GM18508 (cell line): ENCODE results near the gene MPP3.

Experiments
- ATAC-seq: cut with Tn5 transposase; IDR thresholded peaks from one replicate; pipeline ENCODE4 v1.9.1; 2021; ENCODE audit warnings: moderate number of reproducible peaks; ENCODE audit not compliant: insufficient read depth, unreplicated experiment

The MPP3 gene

DNA sequence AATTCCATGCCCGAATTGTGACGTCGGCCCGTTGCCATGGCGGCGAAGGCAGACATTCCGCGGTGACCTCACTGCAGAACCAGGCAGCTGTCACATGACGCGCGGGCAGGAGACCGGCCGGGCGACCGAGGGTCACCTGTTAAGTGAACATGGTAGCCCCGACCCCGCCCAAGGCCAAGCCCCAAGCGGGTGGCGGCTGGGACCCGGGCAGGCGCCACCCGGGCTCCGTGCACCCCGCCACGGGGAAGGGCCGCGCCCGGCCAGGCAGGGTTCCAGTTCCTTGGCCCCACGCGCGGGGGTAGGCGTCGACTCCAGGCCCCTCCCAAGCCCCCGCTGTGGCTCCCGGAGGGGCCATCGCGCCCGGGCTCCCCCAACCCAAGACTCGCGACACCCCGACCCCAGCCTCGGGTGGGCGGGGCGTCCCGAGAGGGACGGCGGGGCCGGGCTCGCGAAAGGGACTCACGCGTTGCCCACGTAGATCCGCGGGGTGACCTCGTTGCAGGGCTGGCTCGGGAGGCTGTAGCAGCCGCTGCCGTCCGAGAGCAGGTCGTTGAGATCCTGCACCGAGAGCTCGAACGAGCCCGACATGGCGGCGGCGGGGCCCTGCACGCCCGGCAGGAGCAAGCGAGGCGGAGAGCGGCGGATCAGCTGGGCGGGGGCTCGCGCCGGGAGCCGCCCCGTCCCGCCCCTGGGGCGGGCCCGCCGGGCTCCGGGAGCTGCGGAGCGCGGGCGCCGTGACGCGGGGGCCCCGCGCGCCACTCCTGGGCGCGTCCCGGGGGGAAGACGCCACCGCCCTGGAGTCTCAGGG is 54.4 kb downstream of the MPP3 start, which contains the start of gene DUSP3:
DUSP3 (minus strand) TSS at position 641 of the 808 bp plus-strand sequence; CDS start at position 588, 53 bp downstream.
- no peak for ATAC-seq

DNA sequence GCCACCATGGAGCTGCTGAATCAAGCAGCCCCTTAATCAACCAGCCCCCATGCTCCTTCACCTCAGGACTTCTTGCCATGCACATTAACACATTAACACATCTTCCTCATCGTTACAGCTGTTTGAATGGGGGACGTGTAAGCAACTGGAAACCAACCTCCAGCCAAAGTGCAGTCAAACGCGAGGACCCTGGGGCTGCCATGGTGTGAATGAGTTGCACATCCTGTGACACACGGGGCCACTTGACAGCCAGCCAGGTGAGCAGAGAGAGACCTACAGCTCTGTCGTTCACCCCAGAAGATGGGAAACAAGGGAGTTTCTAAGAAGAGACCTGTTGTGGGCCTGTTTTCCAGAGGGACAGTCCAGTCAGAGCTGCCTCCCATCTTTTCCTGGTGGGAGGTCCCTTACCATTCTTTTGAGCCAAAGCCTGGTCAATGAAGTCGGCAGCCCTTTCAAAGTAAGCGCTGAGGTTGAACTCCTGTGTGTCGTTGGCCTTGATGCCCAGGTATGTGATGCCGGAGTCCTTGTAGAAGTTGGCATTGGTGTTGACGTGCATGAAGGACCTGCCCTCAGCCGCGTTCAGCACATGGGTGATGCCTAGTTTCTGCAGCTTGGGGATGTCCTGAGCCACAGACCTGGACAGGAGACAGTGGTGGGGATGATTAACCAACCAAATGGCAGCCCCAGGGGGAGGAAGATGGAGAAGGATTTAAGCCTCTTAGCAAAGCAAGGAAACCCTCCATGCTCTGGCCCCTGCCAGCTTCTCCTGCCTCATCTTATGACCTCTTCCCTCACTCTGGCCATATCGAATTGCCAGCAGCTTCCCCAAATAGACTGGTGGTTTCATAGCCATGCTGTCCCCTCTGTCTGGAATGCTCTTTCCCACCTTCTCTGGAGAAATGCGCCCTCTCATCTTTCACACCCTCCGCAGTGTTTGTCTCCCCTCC is 58.4 kb downstream of the MPP3 start:
- ATAC-seq = no peak

DNA sequence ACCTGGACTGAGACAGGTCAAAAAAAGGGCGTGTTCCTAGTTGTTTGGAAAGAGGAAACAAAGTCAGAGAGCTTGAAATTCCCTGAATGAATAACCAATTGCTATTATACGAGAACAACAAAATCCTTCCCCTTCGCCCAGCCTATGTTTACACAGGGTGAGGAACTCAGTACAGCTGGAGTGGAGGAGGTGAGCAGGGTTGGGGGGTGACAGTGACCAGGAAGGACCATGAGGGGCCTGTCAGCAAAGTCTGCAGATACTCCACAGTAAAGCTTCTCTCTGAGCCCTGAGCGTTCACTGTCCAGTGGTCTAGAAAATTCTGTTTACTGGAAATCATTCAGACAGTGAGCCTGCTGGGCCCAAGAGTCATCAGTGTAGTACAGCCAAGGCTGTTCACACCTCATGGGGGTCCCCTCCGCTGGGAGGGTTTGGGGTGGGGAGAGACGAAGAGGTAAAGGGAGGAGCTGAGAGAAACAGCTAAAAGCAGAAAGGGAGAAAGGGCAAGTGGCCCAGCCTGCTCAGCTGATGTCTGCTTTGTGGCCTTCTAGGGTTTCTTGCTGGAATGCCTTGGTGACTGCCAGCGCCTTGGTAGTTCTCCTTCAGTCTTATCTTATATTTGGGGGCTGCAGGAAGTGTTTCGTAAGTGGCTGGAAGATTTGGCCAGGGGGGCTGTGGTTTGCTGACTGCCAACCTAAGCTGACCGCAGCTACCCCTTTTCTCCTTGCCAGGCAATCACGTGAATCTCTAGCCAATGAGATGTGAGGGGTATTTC is 59.9 kb downstream of the MPP3 start:
- ATAC-seq = no peak

DNA sequence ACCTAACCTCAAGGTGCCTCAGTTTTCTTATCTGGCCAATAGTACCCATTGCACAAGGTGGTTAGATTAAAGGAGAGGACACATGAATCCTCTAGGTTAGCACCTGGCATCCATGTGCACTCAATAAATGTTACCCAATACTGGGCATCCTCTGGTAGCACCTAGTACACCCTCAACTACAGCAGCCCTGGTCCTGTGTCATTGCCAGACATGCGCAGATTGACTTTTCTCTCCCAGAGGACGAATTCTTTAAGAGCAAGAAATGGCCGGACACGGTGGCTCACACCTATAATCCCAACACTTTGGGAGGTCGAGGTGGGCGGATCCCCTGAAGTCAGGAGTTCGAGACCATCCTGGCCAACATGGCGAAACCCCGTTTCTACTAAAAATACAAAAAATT is 61.5 kb downstream of the MPP3 start:
- ATAC-seq = no peak

DNA sequence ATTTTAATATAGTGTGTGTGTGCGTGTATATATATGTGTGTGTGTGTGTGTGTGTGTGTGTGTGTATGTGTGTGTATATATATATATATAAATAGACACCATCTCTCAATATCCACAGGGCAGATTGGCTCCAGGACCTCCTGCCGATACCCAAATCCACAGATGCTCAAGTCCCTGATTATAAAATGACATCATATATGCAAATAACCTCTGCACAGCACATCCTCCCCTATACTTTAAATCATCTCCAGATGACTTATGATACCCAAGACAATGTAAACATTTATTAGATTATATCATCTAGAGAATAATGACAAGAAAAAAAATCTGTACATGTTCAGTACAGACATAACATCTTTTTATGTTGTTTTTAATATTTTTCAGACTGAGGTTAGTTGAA is 62.0 kb downstream of the MPP3 start:
- ATAC-seq = no peak

DNA sequence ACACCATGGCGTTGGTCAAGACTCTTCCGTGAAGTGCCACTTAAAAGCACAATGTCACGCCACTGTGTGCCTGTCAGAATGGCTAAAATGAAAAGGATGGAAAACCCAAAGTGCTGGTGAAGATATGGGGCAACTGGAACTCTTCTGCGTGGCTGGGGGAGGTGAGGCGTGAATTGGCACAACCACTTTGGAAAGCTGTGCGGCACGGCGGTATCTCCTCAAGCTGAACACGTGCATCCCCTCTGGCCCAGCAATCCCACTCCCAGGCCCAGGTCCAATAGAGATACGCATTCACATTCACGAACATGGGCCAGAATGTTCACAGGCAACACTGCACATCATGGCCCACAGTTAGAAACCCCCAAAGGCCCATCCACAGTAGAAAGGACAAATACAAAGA is 63.1 kb downstream of the MPP3 start:
- no peak for ATAC-seq

DNA sequence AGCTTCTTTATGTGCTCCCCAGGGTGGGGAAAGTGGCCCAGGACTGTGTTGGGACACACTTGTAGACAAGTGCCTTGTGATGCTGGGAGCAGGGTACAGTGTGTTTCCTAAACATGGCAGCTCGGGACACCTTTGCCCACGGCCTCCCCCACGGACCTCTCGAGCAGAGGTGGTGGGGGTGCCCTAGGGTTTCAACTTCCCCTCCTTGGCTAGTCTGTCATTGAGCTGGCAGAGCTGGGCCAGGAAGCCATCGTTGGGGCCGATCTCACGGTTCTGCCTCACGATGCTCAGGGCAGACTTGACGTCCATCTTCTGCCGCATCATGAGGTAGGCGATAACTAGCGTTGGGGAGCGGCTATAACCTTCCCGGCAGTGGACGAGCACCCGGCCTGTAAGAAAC is 63.5 kb downstream of the MPP3 start:
- no peak for ATAC-seq

DNA sequence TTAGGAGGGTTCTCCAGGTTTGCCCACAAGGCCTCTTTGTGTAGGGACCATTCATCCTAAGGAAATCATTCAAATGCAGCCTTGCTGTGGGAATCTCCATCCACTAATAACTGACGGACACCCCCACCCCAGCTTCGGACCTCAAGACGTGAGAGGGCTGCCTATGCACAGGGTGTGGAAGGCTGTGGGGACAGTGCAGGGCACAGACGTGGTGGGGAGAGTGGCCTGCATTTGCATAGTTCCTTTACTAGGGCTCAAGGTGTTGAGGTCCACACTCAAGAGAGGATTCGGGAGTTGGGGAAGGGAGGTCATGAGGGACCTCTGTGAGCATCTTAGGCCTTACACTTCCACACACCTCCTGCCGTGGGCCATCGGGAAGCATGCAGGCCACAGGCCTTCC is 64.0 kb downstream of the MPP3 start:
- no peak for ATAC-seq

DNA sequence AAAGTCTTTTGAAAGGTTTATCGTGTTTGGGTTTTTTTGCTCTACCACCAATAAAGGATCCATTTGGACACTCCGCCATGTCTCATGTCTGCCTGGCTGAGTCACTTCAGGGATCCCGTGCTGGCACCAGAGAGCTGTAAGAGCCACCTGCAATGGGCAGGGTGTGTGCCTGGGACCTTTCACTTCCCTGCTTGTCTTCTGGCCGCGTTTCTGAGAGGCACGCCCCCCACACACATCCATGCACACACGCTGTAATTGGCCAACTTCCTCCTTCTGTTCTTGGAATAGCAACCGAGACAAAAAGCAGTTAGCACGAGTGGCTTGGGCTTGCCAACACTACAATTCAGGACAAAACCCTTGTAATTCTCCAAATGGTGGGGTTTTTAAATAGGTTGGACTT is 64.6 kb downstream of the MPP3 start:
- no peak for ATAC-seq

DNA sequence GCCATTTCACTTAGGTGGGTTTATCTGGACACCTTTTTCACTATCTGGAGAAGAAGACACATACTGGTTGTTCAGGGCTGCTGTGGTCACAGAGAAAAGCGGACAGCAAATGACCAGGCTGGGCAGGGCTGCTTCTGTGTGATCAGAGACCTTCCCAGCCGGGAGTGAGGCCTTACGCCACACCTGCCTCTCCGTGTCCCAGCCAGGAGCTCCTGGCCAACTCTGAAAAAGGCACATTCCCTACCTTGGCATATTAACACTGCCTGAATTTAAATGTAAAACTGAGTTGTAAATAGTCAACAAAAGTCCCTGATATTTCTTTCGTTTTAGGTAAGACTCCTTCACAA is 65.3 kb downstream of the MPP3 start:
- no peak for ATAC-seq

DNA sequence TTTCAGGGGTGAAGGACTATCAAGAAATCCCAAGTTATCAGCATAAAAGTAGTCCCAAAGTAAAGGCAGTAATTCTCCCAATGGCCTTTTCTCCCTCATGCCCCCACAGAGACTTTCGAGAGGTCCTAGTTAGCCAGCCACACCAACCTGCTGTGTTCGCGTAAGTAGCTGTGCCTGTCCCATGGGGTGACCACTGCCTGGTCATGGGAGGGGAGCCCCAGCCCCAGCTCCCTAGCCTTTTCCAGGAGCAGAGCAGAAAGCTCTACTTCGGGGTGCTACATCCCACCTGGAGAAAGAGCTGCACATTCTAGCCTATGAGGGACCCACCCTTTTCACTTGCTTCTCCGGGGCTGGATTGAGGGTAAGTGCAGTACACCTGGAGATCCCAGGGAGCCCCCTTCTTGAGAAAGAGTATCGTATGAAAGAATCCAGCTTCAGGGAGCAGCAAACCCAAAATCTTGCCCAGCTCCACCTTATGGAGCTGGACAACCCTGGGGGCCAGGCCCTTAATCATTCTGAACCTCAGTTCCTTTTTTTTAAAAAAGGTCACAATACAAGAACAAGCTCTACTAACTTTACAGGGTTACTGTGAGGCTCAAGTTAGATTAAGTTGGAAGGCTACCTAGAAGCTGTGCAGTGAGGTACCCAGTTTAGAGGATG is 65.8 kb downstream of the MPP3 start:
- ATAC-seq = no peak

DNA sequence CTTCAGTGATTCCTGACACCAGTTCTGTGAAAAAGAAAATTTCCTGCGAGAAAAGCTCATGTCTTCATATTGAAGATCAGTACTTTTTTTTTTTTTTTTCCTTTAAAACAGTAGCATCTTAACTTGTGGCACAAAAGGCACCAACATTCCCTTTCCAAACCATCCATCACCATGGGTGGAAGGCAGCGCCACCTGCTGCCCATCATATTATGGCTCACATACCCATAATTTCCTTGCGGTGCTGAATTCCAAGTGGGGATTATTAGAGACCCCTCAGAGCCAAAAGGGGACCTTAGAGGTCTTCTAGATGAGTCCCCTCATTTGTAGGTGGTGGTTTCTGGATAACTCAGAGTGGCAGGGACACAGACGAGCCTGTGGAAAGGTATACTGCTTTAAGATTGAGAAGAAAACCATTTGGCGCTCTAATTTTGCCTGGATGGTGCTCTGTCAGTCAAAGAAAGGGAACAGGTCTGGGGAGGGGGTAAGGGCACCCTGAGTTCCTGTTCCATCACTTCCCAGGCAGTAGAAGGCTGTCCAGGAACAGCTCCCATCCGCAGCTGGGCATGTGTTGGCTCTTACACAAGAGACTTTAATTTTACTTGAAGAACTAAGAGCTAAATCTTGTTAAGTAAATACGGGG is 66.4 kb downstream of the MPP3 start:
- ATAC-seq = no peak

DNA sequence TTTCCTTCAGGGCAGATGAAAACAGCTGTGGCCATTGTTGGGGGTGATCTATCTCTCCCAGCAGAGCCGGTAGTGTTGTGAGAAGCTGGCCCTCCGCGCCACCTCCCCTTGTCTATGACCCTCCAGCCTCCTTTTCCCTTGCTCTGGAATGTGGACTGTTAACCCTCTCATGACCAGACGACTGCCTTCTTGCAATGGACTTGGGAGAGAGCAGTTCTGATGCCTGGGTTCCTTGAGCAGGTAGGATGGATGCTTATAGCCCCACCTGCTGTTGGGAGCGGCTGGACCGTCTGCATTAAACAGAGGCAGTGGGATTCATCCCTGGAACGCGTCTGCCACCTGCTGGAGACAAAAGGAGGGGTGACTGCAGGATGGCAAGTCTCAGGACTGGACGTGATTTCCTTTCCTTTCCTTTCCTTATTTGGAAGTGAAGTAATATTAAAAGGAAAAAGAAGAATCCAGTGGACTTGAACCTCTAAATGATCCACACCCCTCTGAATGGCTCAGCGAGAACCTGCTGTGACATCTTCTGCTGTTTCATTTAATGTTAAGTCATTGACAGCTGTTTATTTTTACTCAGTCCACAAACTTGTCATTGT is 72.6 kb downstream of the MPP3 start:
- ATAC-seq = no peak

DNA sequence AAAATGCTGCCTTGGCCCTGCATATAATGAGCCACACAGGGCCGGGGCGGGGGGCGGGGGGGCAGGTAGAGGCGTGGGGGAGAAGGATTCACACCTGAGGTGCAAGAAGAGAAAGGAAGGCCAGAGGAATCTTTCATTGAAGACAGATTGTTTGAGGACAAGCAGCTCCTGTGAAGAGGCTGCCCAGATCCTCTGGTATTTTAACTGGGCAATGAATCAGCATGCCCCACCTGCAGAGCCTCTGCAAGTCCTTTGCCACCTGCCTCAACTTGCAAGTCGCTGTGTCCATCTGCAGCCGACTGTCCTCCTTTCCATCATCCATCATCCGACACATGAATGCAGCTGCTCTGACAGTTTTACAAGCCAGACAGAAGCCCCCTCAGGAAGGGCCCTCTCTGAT is 73.1 kb downstream of the MPP3 start:
- ATAC-seq = no peak

DNA sequence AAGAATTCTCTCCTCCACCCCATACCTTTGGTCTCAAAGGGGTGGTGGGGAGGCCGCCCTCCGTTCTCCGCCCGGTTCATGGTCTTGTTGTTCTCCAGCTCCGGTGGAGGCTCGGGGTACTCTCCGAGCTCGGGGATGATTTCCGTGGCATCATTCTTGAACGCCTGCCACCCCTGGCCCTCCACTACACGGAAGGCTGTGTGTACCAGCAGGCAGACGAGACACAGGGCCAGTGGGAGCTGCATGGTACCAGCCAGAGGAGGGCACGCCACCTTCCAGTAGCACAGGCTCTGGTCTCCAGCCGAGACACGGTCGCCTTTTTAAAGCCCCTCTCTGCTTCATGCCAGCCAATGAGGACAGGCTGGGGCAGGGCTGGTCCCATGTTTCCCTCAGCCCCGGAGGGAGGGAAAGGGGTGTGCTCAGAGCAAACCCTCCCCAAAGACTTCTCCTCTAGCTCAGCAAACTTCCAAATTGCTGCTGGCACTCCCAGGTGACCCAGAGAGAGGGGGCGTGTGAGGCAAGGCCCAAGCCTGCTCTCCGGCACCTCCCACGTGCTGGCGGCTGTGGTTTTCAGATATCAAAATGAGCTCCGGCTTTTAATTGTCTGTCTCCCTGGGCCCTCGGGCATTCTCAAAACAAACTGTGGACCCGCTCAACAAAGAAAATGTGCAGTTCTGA is 74.3 kb downstream of the MPP3 start, which contains the start of gene SOST:
SOST (minus strand) TSS at position 295 of the 678 bp plus-strand sequence; CDS start at position 245, 50 bp downstream.
- no peak for ATAC-seq

DNA sequence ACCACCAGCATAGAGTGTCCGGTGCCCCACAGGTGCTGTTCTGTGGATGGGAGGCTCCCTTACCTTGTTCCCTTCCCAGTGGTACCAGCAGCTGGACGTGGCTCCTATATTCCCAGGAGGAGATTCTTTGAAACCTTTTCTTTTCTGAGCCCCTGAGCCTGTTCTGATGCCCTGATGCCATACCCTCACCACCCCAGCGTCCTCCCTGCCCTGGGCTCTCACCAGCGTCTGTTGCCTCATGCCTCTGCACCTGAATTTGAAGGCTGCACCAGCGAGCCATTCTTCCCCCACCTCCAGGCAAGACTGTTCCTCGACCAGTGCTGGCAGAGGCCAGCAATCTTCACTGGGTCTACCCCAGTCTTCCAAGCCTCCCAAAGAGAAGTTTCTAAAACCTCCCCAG is 74.9 kb downstream of the MPP3 start:
- no peak for ATAC-seq

DNA sequence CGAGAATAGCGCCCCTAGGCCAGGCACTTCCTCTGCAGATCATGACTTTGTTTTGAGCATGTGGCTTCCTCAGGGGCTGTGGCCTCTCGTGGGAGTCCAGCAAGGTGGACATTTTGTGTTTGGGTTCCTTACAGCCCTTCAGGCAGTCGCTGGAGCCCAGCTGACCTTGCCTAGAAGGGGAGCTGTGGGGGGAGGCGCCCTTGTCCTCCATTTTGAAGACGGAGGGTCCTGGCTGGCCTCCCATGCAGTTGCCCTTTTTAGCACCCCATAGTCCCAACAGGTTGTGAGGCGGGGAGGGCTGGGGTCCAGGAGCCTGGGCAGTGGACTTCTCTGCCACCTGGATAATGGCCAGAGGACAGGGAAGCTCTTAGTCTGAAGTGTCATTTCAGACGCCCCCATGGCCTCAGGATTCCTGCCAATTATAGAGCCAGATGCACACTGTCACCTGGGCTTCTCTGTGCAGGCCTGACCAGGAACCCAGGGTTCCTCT is 75.7 kb downstream of the MPP3 start:
- no peak for ATAC-seq

DNA sequence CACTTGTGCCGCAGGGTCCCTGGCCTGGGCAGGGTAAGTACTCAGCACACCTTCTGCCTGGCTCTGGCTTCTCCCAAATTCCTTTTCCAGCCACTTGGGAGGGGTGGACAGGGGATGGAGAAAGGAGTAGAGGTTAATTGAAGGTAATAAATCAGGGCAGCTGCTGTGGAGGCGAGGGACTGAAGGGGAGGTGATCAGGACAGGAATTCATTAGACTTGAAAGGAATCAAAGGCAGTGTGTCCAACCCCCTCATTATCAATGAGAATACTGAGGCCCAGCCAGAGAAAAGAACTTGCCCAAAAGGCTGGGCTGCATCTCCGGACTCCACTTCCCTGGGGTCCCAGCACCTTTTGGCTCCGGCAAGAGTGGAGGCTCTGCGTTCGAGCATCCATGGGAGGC is 76.7 kb downstream of the MPP3 start:
- no peak for ATAC-seq
